DOHH2 (cell line): ENCODE measurements around the gene EPHB1.
"Not testable (repeated sequence)": the region's sequence is repeated elsewhere in the genome, so short reads cannot be mapped to it uniquely, and the experiment has no call there.

Experiments used
- H3F3A ChIP-seq: fragments of 200-600 bp; sonication (generic), shearing (Covaris generic); 2 replicates; pipeline ENCODE4 v1.6.0; 2016; ENCODE audit warnings: antibody characterized with exemption, mild to moderate bottlenecking; ENCODE audit not compliant: control insufficient read depth, insufficient read depth
- H3K27ac ChIP-seq: fragments of 200-600 bp; sonication (generic); 2 replicates; pipeline ENCODE4 v1.5.1; 2014; ENCODE audit warnings: low read depth, mild to moderate bottlenecking, low read length, moderate library complexity
- H3K27me3 ChIP-seq: fragments of 200-600 bp; sonication (generic); 2 replicates; pipeline ENCODE4 v1.6.1; 2014; ENCODE audit warnings: mild to moderate bottlenecking, low read length, mixed read lengths; ENCODE audit not compliant: control insufficient read depth
- H3K36me3 ChIP-seq: fragments of 200-600 bp; sonication (generic); 2 replicates; pipeline ENCODE4 v1.6.1; 2014; ENCODE audit warnings: mild to moderate bottlenecking, low read length, moderate library complexity, mixed read lengths; ENCODE audit not compliant: control insufficient read depth
- H3K4me1 ChIP-seq: fragments of 200-600 bp; sonication (generic); 2 replicates; pipeline ENCODE4 v1.6.1; 2014; ENCODE audit warnings: mild to moderate bottlenecking, low read length, mixed read lengths; ENCODE audit not compliant: control insufficient read depth
- H3K4me2 ChIP-seq: fragments of 200-600 bp; sonication (generic); 2 replicates; pipeline ENCODE4 v1.6.0; 2014; ENCODE audit warnings: mild to moderate bottlenecking, low read length, moderate library complexity
- H3K4me3 ChIP-seq: fragments of 200-600 bp; sonication (generic); 2 replicates; pipeline ENCODE4 v1.5.1; 2014; ENCODE audit warnings: mild to moderate bottlenecking, low read length, mixed read lengths
- H3K79me2 ChIP-seq: fragments of 200-600 bp; sonication (generic); 2 replicates; pipeline ENCODE4 v1.6.1; 2014; ENCODE audit warnings: mild to moderate bottlenecking, low read length, mixed read lengths; ENCODE audit not compliant: control insufficient read depth
- H3K9me2 ChIP-seq: fragments of 200-600 bp; sonication (generic); replicated peaks from 2 replicates; pipeline ENCODE4 v1.6.1; 2014; ENCODE audit warnings: mild to moderate bottlenecking, low read length, mixed read lengths; ENCODE audit not compliant: control insufficient read depth
- H3K9me3 ChIP-seq: fragments of 200-600 bp; sonication (generic); 2 replicates; pipeline ENCODE4 v1.6.1; 2014; ENCODE audit warnings: antibody characterized with exemption, low read length, mixed read lengths; ENCODE audit not compliant: control insufficient read depth, insufficient read depth
- H4K20me1 ChIP-seq: fragments of 200-600 bp; sonication (generic); 2 replicates; pipeline ENCODE4 v1.6.0; 2014; ENCODE audit warnings: low read depth, mild to moderate bottlenecking, antibody characterized with exemption, low read length, moderate library complexity; ENCODE audit not compliant: control insufficient read depth, insufficient read depth
- CTCF ChIP-seq: fragments of 200-600 bp; sonication (generic); IDR thresholded peaks from one replicate; pipeline ENCODE4 v1.5.1; 2014; ENCODE audit warnings: antibody characterized with exemption, mild to moderate bottlenecking, low read depth, low read length; ENCODE audit not compliant: poor library complexity, severe bottlenecking
- EZH2phosphoT487 ChIP-seq: fragments of 200-600 bp; sonication (generic); IDR thresholded peaks from 2 replicates; pipeline ENCODE4 v1.6.1; 2017; ENCODE audit warnings: borderline replicate concordance, mild to moderate bottlenecking, antibody characterized with exemption, low read length, moderate library complexity, mixed read lengths

The EPHB1 gene

DNA sequence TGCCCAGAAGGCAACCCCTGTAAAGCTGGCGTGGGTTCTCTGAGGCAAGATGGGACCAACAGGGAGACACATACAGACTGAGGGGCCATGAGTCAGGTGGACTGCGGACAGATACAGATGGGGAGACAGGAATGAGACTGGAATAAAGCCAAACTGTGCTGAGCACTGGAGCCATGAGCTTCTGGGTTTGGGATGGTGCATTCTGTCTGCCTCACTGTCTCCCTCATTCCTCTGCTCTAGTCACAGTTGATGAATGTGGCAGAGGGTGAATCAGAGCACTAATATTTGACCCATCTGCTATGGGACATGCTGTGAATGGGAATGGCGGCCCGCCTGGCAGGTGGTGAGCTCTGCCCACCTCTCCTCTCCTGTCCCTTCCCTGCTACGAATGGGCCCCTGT is 262.9 kb downstream of the EPHB1 start:
- Histone ChIP-seq H3K9me3 (no peaks in the 10 kb centered on the region), H3K4me3 (no peak overlapping the region), H3K9me2 (no peaks in the 10 kb centered on the region), H4K20me1 (no peaks in the 10 kb centered on the region), H3K4me1 (no peaks in the 10 kb centered on the region), H3F3A (no peaks in the 10 kb centered on the region), H3K4me2 (no peak overlapping the region), H3K27me3 (no peaks in the 10 kb centered on the region), H3K79me2 (no peaks in the 10 kb centered on the region), H3K27ac (no peak overlapping the region), H3K36me3 (no peaks in the 10 kb centered on the region)
- TF ChIP-seq EZH2phosphoT487 = no peak
- no peak for TF ChIP-seq CTCF

DNA sequence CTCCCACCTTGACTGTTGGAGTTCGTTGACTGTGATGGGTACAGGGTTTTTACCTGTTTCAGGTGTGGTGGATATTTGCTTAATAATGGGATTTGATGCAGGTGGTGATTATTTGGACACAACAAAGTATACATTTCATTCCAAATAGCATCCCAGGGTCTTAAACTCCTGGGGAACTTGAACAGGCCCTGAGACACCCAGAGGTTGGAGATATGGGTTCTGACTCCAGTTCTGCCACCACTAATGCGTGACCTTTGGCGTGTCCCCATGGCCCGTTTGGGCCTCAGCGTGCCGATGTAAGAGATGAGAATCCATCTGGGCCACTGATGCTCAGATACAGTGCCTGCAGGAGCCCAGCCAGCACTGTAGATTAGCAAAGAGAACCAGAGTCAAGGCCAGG is 264.5 kb downstream of the EPHB1 start:
- Histone ChIP-seq H3K4me2 (no peak overlapping the region), H3K36me3 (no peaks in the 10 kb centered on the region)

GRCh38 chr3:135066844-135067727 is 272.0 kb downstream of the EPHB1 start:
- not testable (repeated sequence) for H3K9me3 ChIP-seq, H3K4me2 ChIP-seq, H3K9me2 ChIP-seq, H3F3A ChIP-seq, H4K20me1 ChIP-seq, H3K27me3 ChIP-seq, H3K36me3 ChIP-seq, H3K27ac ChIP-seq, H3K79me2 ChIP-seq, H3K4me1 ChIP-seq, H3K4me3 ChIP-seq

More for the DNA sequence above, 264.5 kb downstream of the EPHB1 start:
- Histone ChIP-seq H3K79me2 (no peaks in the 10 kb centered on the region), H4K20me1 (no peaks in the 10 kb centered on the region), H3K27ac (no peak overlapping the region), H3K9me3 (no peaks in the 10 kb centered on the region), H3K9me2 (no peaks in the 10 kb centered on the region), H3K27me3 (no peaks in the 10 kb centered on the region), H3K4me1 (no peaks in the 10 kb centered on the region), H3K4me3 (no peak overlapping the region), H3F3A (no peaks in the 10 kb centered on the region)
- no peak for TF ChIP-seq EZH2phosphoT487
- TF ChIP-seq CTCF = no peak

GRCh38 chr3:135068011-135068410 is 273.0 kb downstream of the EPHB1 start:
- Histone ChIP-seq H3F3A (no peaks in the 10 kb centered on the region), H3K9me3 (no peaks in the 10 kb centered on the region), H3K4me3 (no peak overlapping the region), H3K4me2 (no peak overlapping the region), H3K27me3 (no peaks in the 10 kb centered on the region), H3K9me2 (no peaks in the 10 kb centered on the region), H3K79me2 (no peaks in the 10 kb centered on the region), H3K27ac (no peak overlapping the region), H3K4me1 (no peaks in the 10 kb centered on the region), H4K20me1 (no peaks in the 10 kb centered on the region), H3K36me3 (no peaks in the 10 kb centered on the region)
- no peak for TF ChIP-seq EZH2phosphoT487
- TF ChIP-seq CTCF = no peak
